Mammary epithelial cell (primary cell): ENCODE data around the gene SLX1B.
"Not testable (repeated sequence)": the region's sequence is repeated elsewhere in the genome, so short reads cannot be mapped to it uniquely, and the experiment has no call there.

Experiments
- CTCF ChIP-seq, 2 donors: IDR thresholded peaks in 1 of 2; conservative IDR thresholded peaks in 1 of 2; 2 replicates each; pipeline ENCODE4 v1.5.1; 2011 to 2012; ENCODE audit warnings: inconsistent platforms in 2 of 2, low read length in 2 of 2, mild to moderate bottlenecking in 2 of 2, control low read depth in 1 of 2, low read depth in 1 of 2; ENCODE audit not compliant: insufficient read depth in 1 of 2; ENCODE audit errors: extremely low read depth in 1 of 2
- EZH2 ChIP-seq: IDR thresholded peaks from 2 replicates; pipeline ENCODE4 v1.6.1; 2012; ENCODE audit warnings: low read length, inconsistent platforms, borderline replicate concordance

- not testable (repeated sequence) for TF ChIP-seq CTCF (conservative IDR thresholded peaks at IDR 0.05 in 1 of 2, IDR thresholded peaks at IDR 0.05 in 1 of 2; ENCODE audit: extremely low read depth in 1 of 2, insufficient read depth in 1 of 2, low read depth in 1 of 2, low read length in 2 of 2); EZH2
These were observed 495 bp downstream of the SLX1B start for GRCh38 chr16:29454828-29455227.
